Caco-2 (cell line): ENCODE data around the gene NOTO. TPM values are rescaled to one million over a fixed set of nuclear protein-coding genes. Genes with fewer than 3 reads are reported as not detected.

Source experiments
- BruUV-seq: library from RNA; stranded (reverse); fragments of 400-500 nt; replicated peaks from 2 replicates; lab custom pipeline; 2021; lab: Mats Ljungman, UMichigan
- CTCF ChIA-PET: fragments of 300-600 bp; sonication (Branson Sonifier 250); formaldehyde crosslinking; loops from one replicate; lab custom pipeline; 2022; ENCODE audit warnings: antibody characterized with exemption; lab: Charles Lee
- POLR2A ChIA-PET: fragments of 300-600 bp; sonication (Branson Sonifier 250); formaldehyde crosslinking; loops from one replicate; lab custom pipeline; 2022; ENCODE audit warnings: antibody characterized with exemption; lab: Charles Lee
- DNase-seq, 2 experiments: peaks; one replicate each; pipeline versions ENCODE4 v3.0.0 to v3.0.0-alpha.2; 2020 to 2022
- H3K27me3 ChIP-seq: replicated peaks from 2 replicates; pipeline ENCODE4 v1.6.0; 2011; ENCODE audit warnings: low read length; ENCODE audit not compliant: control insufficient read depth, insufficient read depth
- H3K36me3 ChIP-seq: 2 replicates; pipeline ENCODE4 v1.5.1; 2011; ENCODE audit warnings: low read length; ENCODE audit not compliant: control insufficient read depth, insufficient read depth
- H3K4me1 ChIP-seq: fragments of 250-450 bp; sonication (Bioruptor Pico); 2 replicates; pipeline ENCODE4 v1.5.1; 2020; ENCODE audit warnings: mild to moderate bottlenecking
- H3K4me3 ChIP-seq: 2 replicates; pipeline ENCODE4 v1.5.1; 2011; ENCODE audit warnings: low read depth, mild to moderate bottlenecking, control low read depth, low read length
- H3K9me3 ChIP-seq: fragments of 250-450 bp; sonication (Bioruptor Pico); 2 replicates; pipeline ENCODE4 v1.5.1; 2020; ENCODE audit warnings: mild to moderate bottlenecking, moderate library complexity
- H3K27ac Mint-ChIP-seq: one replicate; pipeline ENCODE4 v1.8.0; 2022; ENCODE audit warnings: mixed read lengths; ENCODE audit not compliant: unreplicated experiment
- H3K27me3 Mint-ChIP-seq: one replicate; pipeline ENCODE4 v1.8.0; 2022; ENCODE audit warnings: mixed read lengths; ENCODE audit not compliant: insufficient read depth, unreplicated experiment
- H3K36me3 Mint-ChIP-seq: one replicate; pipeline ENCODE4 v1.8.0; 2022; ENCODE audit warnings: mild to moderate bottlenecking, mixed read lengths; ENCODE audit not compliant: insufficient read depth, unreplicated experiment
- H3K4me1 Mint-ChIP-seq: one replicate; pipeline ENCODE4 v1.8.0; 2022; ENCODE audit warnings: low read depth, mixed read lengths; ENCODE audit not compliant: unreplicated experiment
- H3K4me3 Mint-ChIP-seq: one replicate; pipeline ENCODE4 v1.8.0; 2022; ENCODE audit warnings: mild to moderate bottlenecking, moderate library complexity, mixed read lengths; ENCODE audit not compliant: unreplicated experiment
- H3K9me3 Mint-ChIP-seq: one replicate; pipeline ENCODE4 v1.8.0; 2022; ENCODE audit warnings: mixed read lengths; ENCODE audit not compliant: unreplicated experiment
- CTCF ChIP-seq, 2 experiments: fragments of 200-600 bp in 1 of 2; IDR thresholded peaks; 1 replicate in 1 of 2; 2 replicates in 1 of 2; pipeline versions ENCODE4 v1.5.1 to v1.8.0; 2011 to 2022; ENCODE audit warnings: antibody characterized with exemption in 1 of 2, control low read depth in 1 of 2, inconsistent platforms in 1 of 2, low read depth in 1 of 2, low read length in 1 of 2, mild to moderate bottlenecking in 1 of 2, moderate library complexity in 1 of 2; ENCODE audit not compliant: insufficient read depth in 1 of 2, severe bottlenecking in 1 of 2, unreplicated experiment in 1 of 2
- intact Hi-C: fragments of 100-400 bp; cut with micrococcal nuclease; formaldehyde crosslinking; loops from one replicate; pipeline ENCODE4 v1.10.0; 2022; ENCODE audit not compliant: unreplicated experiment
- total RNA-seq: library from RNA; stranded (reverse); gene quantifications from 2 replicates; pipeline ENCODE4 v1.2.3, GENCODE V29; 2022

The NOTO gene
- total RNA-seq, 1 experiment from 2014 or later, result not detected

- no peak for TF ChIP-seq CTCF (IDR thresholded peaks at IDR 0.05; ENCODE audit: insufficient read depth in 1 of 2, low read depth in 1 of 2, low read length in 1 of 2, severe bottlenecking in 1 of 2, unreplicated experiment in 1 of 2)
- Histone ChIP-seq H3K27me3 (no peaks in the 10 kb centered on the region), H3K36me3 (peaks cover 5% of the 10 kb centered on the region), H3K4me1 (no peaks in the 10 kb centered on the region), H3K9me3 (no peaks in the 10 kb centered on the region), H3K4me3 (no peak overlapping the region)
- BruUV-seq, result no TSS peak
- no peaks in the 10 kb centered on the region for H3K27me3 Mint-ChIP-seq
- H3K4me3 Mint-ChIP-seq, result no peak overlapping the region
- no peak overlapping the region for H3K27ac Mint-ChIP-seq
- no peak for DNase-seq
- H3K36me3 Mint-ChIP-seq, result peaks cover 92% of the 10 kb centered on the region
- no peaks in the 10 kb centered on the region for H3K9me3 Mint-ChIP-seq
- CTCF ChIA-PET, result no interaction called here
- POLR2A ChIA-PET, result no interaction called here
- intact Hi-C loops, result no loop called here
- H3K4me1 Mint-ChIP-seq, result no peaks in the 10 kb centered on the region
Measured at GRCh38 chr2:73246850-73247249, 44.5 kb downstream of the NOTO start.

GRCh38 chr2:73249636-73250035 is 47.3 kb downstream of the NOTO start:
- H3K27me3 ChIP-seq, result no peaks in the 10 kb centered on the region
- ChIA-PET CTCF (interaction anchor here (1.1 kb wide), 1 partner anchor 13 kb away, joined by 3 read pairs; no protein-coding TSS in a partner anchor), POLR2A (no interaction called here)
- H3K27me3 Mint-ChIP-seq, result no peaks in the 10 kb centered on the region
- H3K36me3 Mint-ChIP-seq, result peaks cover 95% of the 10 kb centered on the region
- no peak for TF ChIP-seq CTCF (IDR thresholded peaks at IDR 0.05; ENCODE audit: insufficient read depth in 1 of 2, low read depth in 1 of 2, low read length in 1 of 2, severe bottlenecking in 1 of 2, unreplicated experiment in 1 of 2)
- H3K9me3 Mint-ChIP-seq, result no peaks in the 10 kb centered on the region
- intact Hi-C loops, result no loop called here
- H3K9me3 ChIP-seq, result no peaks in the 10 kb centered on the region
- H3K27ac Mint-ChIP-seq, result no peak overlapping the region
- DNase-seq, result no peak
- no peak overlapping the region for H3K4me3 Mint-ChIP-seq
- no peak overlapping the region for H3K4me3 ChIP-seq
- H3K4me1 Mint-ChIP-seq, result no peaks in the 10 kb centered on the region
- peaks cover 8% of the 10 kb centered on the region for H3K36me3 ChIP-seq
- H3K4me1 ChIP-seq, result no peaks in the 10 kb centered on the region
- BruUV-seq, result no TSS peak

GRCh38 chr2:73250872-73251846 is 48.8 kb downstream of the NOTO start:
- no peak overlapping the region for H3K4me3 Mint-ChIP-seq
- no peaks in the 10 kb centered on the region for H3K4me1 Mint-ChIP-seq
- ChIA-PET CTCF (interaction anchor here (1.3 kb wide), 1 partner anchor 18 kb away, joined by 3 read pairs; no protein-coding TSS in a partner anchor), POLR2A (no interaction called here)
- peaks cover 8% of the 10 kb centered on the region for H3K36me3 ChIP-seq
- H3K9me3 ChIP-seq, result no peaks in the 10 kb centered on the region
- no peak for DNase-seq
- intact Hi-C loops, result no loop called here
- no peak overlapping the region for H3K27ac Mint-ChIP-seq
- H3K27me3 ChIP-seq, result no peaks in the 10 kb centered on the region
- no peaks in the 10 kb centered on the region for H3K9me3 Mint-ChIP-seq
- H3K4me1 ChIP-seq, result no peaks in the 10 kb centered on the region
- H3K4me3 ChIP-seq, result no peak overlapping the region
- peaks cover 95% of the 10 kb centered on the region for H3K36me3 Mint-ChIP-seq
- no TSS peak for BruUV-seq
- no peaks in the 10 kb centered on the region for H3K27me3 Mint-ChIP-seq
- TF ChIP-seq CTCF (IDR thresholded peaks at IDR 0.05; ENCODE audit: insufficient read depth in 1 of 2, low read depth in 1 of 2, low read length in 1 of 2, severe bottlenecking in 1 of 2, unreplicated experiment in 1 of 2), result no peak
